Measurements from ENCODE around the gene AIPL1. TPM values are rescaled to one million over a fixed set of nuclear protein-coding genes. Genes with fewer than 3 reads are reported as not detected.

The AIPL1 gene
- total RNA-seq, 1 experiment from 2014 or later = not detected

DNA sequence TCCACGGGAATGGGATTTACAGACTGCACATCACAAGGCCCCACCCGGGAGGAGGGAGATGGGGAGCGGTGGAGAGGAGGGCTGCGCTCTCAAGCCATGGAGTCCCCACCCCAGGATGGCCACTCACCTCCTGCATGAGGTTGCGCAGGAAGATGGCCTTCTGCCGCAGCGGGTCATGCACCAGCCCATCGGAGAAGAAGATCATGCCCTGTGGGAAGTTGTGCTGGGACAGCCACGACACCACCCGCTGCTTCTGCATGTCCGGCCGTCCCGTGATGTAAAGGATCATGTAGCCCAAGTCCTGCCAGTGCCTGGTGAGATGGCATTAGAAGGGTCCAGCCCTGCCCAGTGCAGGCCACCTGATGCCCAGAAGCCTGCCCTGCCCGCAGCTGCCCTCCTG is 26.3 kb upstream of the AIPL1 start:
- no peak for DNase-seq (ENCODE audit: low spot score)
- TF ChIP-seq, protein P1, sequence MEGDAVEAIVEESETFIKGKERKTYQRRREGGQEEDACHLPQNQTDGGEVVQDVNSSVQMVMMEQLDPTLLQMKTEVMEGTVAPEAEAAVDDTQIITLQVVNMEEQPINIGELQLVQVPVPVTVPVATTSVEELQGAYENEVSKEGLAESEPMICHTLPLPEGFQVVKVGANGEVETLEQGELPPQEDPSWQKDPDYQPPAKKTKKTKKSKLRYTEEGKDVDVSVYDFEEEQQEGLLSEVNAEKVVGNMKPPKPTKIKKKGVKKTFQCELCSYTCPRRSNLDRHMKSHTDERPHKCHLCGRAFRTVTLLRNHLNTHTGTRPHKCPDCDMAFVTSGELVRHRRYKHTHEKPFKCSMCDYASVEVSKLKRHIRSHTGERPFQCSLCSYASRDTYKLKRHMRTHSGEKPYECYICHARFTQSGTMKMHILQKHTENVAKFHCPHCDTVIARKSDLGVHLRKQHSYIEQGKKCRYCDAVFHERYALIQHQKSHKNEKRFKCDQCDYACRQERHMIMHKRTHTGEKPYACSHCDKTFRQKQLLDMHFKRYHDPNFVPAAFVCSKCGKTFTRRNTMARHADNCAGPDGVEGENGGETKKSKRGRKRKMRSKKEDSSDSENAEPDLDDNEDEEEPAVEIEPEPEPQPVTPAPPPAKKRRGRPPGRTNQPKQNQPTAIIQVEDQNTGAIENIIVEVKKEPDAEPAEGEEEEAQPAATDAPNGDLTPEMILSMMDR (conservative IDR thresholded peaks at IDR 0.05; ENCODE audit: low read depth, low read length) = no peak
- no peak for TF ChIP-seq EZH2 (IDR thresholded peaks at IDR 0.05; ENCODE audit: borderline replicate concordance, low read depth, low read length, poor library complexity, severe bottlenecking)
- no peaks in the 10 kb centered on the region for H3K36me3 ChIP-seq (ENCODE audit: insufficient read depth, low read length, poor library complexity, severe bottlenecking)
- no peaks in the 10 kb centered on the region for H3K27me3 ChIP-seq (replicated peaks; ENCODE audit: insufficient read depth, low read depth, low read length, poor library complexity)
- H3K27ac ChIP-seq (ENCODE audit: low read depth, low read length, poor library complexity, severe bottlenecking) = no peak overlapping the region
- ChIA-PET POLR2A (ENCODE audit: low non-redundant PET) (no interaction called here), CTCF (no interaction called here)
- no peaks in the 10 kb centered on the region for H3K4me1 ChIP-seq (ENCODE audit: insufficient read depth, low read length, poor library complexity, severe bottlenecking)
- intact Hi-C loops (cut with micrococcal nuclease; ENCODE audit: unreplicated experiment) = no loop called here
- no peaks in the 10 kb centered on the region for H3K9me3 ChIP-seq (ENCODE audit: low read depth, low read length, poor library complexity, severe bottlenecking)
- no peak overlapping the region for H3K4me3 ChIP-seq (ENCODE audit: low read depth, low read length, poor library complexity, severe bottlenecking)
- no TSS peak for BruUV-seq (replicated peaks)

DNA sequence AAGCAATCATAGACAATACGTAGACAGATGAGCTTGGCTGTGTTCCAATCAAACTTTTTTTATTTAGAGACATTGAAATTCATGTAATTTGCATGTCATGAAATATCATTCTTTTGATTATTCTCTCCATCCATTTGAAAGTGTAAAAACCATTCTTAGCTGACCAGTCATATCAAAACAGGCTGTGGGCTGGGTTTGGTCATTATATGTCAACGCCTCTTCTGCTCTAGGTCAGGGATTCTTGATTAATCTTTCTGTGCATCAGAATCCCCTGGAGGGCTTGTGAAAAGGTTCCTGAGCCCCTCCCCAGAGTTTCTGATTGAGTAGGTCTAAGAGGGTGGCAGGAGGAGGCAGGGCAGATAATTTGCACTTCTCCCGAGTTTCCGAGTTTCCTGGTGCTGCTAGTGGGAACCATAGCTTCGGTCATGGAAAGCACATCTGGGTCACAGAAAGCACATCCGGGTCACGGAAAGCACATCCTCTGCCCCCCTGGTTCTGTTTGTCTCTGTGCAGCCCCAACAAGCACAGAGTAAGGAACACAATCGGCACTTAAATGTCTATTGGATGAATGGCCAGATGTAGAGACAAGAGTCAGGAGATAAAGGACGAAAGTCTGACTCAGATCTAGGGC is 25.7 kb upstream of the AIPL1 start:
- intact Hi-C loops (cut with micrococcal nuclease; ENCODE audit: unreplicated experiment) = no loop called here
- no TSS peak for BruUV-seq (replicated peaks)
- no peaks in the 10 kb centered on the region for H3K36me3 ChIP-seq (ENCODE audit: insufficient read depth, low read length, poor library complexity, severe bottlenecking)
- H3K9me3 ChIP-seq (ENCODE audit: low read depth, low read length, poor library complexity, severe bottlenecking) = no peaks in the 10 kb centered on the region
- H3K4me1 ChIP-seq (ENCODE audit: insufficient read depth, low read length, poor library complexity, severe bottlenecking) = no peaks in the 10 kb centered on the region
- no peak overlapping the region for H3K4me3 ChIP-seq (ENCODE audit: low read depth, low read length, poor library complexity, severe bottlenecking)
- POLR2A ChIA-PET (ENCODE audit: low non-redundant PET) = no interaction called here
- H3K27ac ChIP-seq (ENCODE audit: low read depth, low read length, poor library complexity, severe bottlenecking) = no peak overlapping the region
- no peak for TF ChIP-seq EZH2 (IDR thresholded peaks at IDR 0.05; ENCODE audit: borderline replicate concordance, low read depth, low read length, poor library complexity, severe bottlenecking)
- CTCF ChIA-PET = no interaction called here
- H3K27me3 ChIP-seq (replicated peaks; ENCODE audit: insufficient read depth, low read depth, low read length, poor library complexity) = no peaks in the 10 kb centered on the region
- no peak for DNase-seq (ENCODE audit: low spot score)

DNA sequence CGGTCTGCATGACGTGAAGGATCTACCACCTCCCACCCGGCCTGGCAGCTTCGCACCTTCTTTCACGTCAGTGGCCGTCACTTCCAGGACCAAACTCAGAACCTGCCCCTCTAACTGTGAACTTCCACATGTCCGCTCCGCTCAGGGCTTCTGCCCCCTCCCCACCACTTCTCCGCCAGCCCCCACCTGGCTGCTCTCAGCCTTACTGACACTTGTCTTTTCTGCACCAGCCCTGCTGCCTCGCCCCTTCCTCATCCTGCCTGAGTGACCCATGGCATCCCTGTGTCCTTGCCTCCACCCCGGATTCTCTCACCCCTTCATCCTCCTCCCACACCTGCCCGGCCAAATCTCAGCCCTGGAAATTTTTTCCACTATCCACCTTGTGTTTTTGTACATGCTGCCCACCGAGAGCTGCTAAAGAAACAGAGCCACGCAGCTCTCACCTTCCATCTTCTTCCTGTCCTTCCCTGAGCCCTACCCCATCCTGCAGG is 23.6 kb upstream of the AIPL1 start:
- no peaks in the 10 kb centered on the region for H3K36me3 ChIP-seq (ENCODE audit: insufficient read depth, low read length, poor library complexity, severe bottlenecking)
- no peak for DNase-seq (ENCODE audit: low spot score)
- intact Hi-C loops (cut with micrococcal nuclease; ENCODE audit: unreplicated experiment) = no loop called here
- BruUV-seq (replicated peaks) = no TSS peak
- ChIA-PET CTCF (no interaction called here), POLR2A (ENCODE audit: low non-redundant PET) (no interaction called here)
- no peak overlapping the region for H3K27ac ChIP-seq (ENCODE audit: low read depth, low read length, poor library complexity, severe bottlenecking)
- no peaks in the 10 kb centered on the region for H3K4me1 ChIP-seq (ENCODE audit: insufficient read depth, low read length, poor library complexity, severe bottlenecking)
- no peak for TF ChIP-seq EZH2 (IDR thresholded peaks at IDR 0.05; ENCODE audit: borderline replicate concordance, low read depth, low read length, poor library complexity, severe bottlenecking)
- TF ChIP-seq, protein P1 (conservative IDR thresholded peaks at IDR 0.05; ENCODE audit: low read depth, low read length) = no peak
- no peak overlapping the region for H3K4me3 ChIP-seq (ENCODE audit: low read depth, low read length, poor library complexity, severe bottlenecking)
- H3K9me3 ChIP-seq (ENCODE audit: low read depth, low read length, poor library complexity, severe bottlenecking) = no peaks in the 10 kb centered on the region
- no peaks in the 10 kb centered on the region for H3K27me3 ChIP-seq (replicated peaks; ENCODE audit: insufficient read depth, low read depth, low read length, poor library complexity)

Data from A673 (cell line).